ENCODE data around the gene MAGEB16. TPM values are rescaled to one million over a fixed set of nuclear protein-coding genes. Genes with fewer than 3 reads are reported as not detected.

Gene MAGEB16
- polyA plus RNA-seq (2013, experiment 1 of 2; ENCODE audit: insufficient read length): not detected
- not detected for polyA plus RNA-seq (2013, experiment 2 of 2; ENCODE audit: insufficient read length)

DNA sequence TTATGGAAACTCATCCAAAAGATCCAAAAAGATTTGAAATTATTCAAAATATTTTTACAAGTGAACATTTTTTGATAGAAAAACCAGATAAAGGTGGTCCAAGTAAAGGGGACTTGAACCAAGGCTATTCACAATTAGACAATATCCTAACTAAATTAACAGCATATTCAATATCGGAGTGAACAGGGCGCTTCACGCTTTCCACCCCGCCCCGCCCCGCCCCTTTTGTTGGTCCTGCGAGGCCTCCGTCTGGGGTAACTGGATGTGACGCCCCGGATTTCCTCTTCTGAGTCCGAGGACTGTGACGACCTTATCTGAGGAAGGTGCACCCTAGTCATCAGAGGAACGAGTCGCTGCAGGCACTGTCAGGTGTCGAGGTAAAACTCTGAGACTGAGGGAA, at the start of gene MAGEB16:
Gene MAGEB16, plus strand, starts transcription at position 301 of the 400 bp plus-strand sequence. CDS start 3,855 bp downstream, outside the sequence.
- no peak for DNase-seq

DNA sequence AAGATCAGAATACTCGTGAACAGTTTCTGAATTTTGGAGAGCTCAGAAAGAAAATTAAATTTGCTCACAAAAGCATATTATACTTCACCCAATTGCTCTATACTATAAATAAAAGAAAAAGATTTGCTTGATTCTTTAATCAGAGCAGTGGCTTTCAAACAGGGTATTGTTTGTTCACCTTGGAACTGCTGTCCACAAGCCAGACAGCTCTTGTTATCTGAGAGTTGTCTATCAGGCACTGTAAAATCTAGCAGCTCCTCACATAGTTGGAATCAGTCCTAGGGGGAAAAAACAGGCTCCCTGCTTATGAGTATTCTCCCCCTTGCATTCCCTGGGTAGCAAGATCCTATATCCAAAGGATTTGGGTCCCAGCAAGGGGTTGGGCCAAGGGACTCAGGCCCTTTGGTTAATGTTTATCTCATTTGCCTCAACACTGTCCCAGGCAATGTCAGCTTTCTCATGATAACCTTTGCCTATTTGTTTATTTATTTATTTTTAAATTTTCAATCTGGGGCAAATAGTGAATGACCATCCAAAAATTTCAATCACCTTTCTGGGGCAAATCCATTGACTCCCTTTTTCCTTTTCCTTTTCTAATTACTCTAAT, 24.1 kb upstream of the MAGEB16 start:
- no peak for DNase-seq

DNA sequence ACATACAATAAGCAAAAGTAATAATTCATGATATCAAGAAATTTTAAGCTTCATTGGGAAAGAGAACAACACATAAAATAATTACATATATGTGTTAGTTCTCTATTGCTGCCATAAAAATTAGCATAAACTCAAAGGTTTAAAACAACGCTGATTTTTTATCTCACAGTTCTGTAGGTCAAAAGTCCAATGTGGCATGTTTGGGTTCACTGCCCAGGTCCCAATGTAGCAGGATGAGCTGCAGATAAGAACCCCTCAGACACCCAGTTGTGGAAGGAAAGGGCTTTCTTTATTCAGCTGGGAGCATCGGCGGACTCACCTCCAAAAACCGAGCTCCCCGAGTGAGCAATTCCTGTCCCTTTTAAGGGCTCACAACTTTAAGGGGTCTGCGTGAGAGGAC, 13.1 kb upstream of the MAGEB16 start:
- DNase-seq: no peak

DNA sequence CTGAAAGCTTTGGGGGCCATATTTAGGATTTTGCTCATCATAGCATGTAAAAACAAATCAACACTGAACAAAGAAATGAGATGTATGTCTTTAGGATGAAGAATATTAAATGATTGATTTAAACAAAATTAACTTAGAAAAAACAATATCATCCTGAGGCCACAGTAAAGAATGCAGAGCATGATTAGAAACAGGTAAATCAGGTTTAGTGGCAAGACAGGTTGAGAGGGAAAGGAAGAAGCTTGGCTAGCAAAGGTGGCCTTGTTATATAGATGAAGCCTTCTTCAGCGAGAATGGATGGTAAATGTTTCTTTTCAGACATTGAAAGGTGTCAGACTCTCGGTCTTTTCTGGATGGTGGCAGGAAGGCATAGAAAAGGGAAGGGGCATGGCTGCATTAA, 11.9 kb upstream of the MAGEB16 start:
- DNase-seq: no peak

DNA sequence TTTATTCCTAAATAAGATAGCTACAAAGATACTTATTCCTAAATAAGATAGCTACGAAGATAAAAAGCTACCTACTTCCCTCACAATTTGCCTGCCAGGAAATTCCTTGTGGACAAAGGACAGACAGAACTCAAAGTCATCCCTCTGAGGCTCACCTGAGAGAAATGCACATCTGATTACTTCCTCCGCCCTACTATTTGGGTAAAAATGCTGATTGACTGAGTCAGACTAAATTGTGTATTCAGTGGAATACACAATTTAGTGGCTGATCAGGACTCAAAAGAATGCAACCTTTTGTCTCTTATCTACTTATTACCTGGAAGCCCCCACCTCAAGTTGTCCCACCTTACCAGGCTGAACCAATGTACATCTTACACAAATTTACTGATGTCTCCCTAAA, 10.3 kb upstream of the MAGEB16 start:
- no peak for DNase-seq

DNA sequence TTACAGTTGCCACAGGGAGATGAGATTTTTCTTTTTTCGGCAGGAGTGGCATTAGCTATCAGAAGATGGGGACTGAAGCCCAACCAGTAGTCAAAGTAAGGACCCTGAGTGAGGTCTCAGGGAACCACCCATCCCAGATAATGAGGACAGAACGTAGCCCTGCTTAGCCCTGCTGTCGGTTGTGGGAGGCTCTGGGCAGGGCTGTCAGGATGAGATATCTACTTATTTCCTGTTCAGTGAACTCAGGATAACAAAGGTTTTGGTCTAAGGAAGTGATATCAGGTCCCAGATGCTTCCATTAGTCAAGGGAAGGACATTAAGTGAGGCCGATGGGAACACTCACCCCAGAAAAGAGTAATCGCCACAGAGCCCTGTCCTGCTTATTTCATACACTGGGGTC, 2.3 kb downstream of the MAGEB16 start:
- DNase-seq: no peak

DNA sequence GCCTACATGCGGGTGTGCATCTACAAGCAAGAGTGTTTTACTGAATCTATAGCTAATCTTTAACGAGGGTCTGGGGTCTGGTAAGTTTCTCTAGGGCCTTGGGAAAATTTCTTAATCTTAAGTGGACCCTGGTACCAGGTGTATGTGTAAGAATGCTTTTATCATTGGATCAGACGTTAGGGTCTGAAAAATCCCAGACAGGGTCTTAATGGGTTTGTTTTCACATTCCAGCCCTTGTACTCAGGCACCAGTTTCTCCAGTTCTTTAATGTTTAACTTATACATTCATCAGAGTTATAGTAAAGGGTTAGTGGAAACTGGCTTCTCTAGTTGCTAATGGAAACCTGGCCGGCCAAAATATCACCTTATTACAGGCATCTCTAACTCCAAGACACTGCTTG, 11.6 kb downstream of the MAGEB16 start:
- no peak for DNase-seq

DNA sequence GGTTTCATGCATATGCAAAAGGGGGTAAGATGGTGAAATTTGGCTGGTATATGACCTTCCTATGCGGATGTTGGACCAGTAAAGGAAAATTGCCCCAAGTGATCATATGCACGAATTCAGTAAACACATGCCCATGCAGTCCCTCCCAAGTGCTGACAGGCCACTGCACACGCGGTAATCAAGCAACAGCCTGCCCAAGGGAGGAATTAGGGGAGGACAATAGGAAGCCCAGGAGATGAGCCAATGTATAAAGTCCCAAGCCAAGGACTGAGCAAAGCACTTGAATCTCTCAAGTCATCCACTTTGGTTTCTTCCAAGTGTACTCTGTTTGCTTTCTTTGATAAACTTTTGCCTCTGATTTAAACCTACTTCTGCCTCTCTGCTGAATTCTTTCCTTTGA, 21.1 kb downstream of the MAGEB16 start:
- no peak for DNase-seq

DNA sequence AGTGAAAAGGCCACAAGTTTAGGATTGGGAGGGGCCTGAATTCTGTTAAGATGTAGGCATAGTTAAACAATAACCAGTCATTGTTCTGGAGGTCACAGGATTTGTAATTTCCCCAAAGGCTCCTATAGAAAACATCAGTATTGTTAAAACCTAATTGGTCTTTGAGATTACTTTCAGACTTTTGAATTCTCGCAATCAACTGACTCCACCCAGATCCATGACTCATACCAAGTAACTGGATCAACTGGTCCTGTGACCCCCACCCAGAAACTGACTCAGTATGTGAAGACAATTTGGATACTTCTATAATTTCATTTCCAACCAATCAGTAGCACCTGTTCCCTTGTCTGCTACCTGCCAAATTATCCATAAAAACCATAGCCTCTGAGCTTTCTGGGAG, 28.4 kb downstream of the MAGEB16 start:
- DNase-seq: no peak

DNA sequence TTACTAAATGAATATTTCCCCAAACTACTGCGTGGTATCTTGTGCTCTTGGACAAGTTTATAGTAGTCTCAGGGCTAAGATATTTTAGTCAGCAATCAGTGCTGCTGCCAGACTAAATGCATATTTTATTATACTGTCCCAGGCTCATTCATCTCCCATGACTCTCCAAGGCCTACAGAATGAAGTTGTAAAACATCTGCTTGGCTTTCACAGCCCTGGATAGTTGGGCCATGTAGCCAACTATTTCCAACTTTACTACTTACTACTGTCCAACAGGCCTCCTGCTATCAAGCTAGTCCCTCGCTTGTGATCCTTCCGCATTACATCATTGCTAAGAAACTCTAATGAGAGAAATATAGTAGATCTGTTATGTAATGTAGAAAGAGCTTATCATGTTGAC, 31.4 kb downstream of the MAGEB16 start:
- DNase-seq: no peak

DNA sequence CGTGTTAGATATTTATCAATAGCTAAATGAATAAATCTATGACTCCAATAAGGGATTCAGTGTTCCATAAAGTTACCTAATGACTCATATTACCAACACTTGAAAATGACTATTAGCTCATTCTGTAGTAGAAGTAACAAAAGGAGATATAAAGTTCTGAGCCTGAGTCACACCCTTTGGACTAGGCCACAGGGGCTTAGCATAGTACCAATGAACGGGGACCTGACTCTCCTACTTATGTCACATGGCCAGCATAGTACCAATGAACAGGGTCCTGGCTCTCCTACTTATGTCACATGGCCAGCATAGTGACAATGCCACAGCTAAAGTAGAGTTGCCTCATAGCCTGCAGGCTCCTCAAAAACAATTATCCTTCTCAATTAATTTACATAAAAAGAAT, 43.7 kb downstream of the MAGEB16 start:
- DNase-seq: no peak

DNA sequence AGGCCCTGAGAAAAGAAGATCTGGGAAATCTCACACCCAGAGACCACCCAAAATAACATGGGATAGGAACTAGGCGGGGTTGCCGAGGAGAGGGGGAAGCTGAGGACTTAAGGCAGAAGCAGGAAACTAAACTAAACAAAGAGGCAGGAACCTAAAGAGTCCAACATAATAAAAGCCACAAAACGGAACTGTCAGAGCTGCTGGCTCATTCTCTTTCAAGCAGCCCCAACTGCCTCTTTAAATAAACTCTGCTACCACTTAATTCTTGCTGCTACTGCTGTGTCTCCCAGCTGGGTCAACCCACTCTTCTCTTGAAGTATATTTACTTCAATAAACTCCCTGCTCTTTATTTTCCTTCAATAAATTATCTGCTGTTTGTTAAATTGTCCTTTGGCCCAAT, 44.5 kb downstream of the MAGEB16 start:
- DNase-seq: no peak

DNA sequence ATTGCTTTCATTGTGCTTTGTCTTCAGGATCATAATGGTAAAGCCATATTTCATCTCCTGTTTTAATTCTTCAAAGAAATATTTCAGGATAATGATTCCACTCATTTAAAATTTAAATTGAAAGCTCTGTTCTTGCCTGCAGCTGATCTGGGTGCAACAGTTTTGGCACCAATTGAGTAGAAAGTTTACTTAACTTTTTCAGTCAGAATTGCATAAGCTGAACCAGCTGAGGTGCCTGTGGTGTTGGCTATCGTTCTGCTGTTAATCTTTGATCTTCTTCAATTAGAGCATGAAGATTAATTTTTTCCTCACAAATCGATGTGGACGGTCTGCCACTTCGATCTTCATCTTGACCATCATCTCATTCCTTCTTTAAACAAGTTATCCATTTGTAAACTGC, 49.6 kb downstream of the MAGEB16 start:
- DNase-seq: no peak
